ENCODE data around the gene SSH3. TPM values are rescaled to one million over a fixed set of nuclear protein-coding genes. Genes with fewer than 3 reads are reported as not detected.

Gene SSH3
- total RNA-seq, 1 donor from 2014 or later = 7.3 TPM

GRCh38 chr11:67345920-67346819, 42.8 kb downstream of the SSH3 start:
- DNase-seq (ENCODE audit: low read depth in 2 of 2) = peak; percentile 42 to 65

- no peak for DNase-seq (ENCODE audit: low read depth in 2 of 2)
Measured at GRCh38 chr11:67347964-67348749, 44.8 kb downstream of the SSH3 start.

- no peak for DNase-seq (ENCODE audit: low read depth in 2 of 2)
Measured at GRCh38 chr11:67349036-67349435, 45.7 kb downstream of the SSH3 start.

GRCh38 chr11:67349457-67349856, 46.1 kb downstream of the SSH3 start:
- DNase-seq (ENCODE audit: low read depth in 2 of 2) = no peak

- DNase-seq (ENCODE audit: low read depth in 2 of 2) = no peak
Measured at GRCh38 chr11:67349928-67350465, 46.7 kb downstream of the SSH3 start.

- peak; percentile 62 to 82 for DNase-seq (ENCODE audit: low read depth in 2 of 2)
Measured at GRCh38 chr11:67351275-67352005, 48.1 kb downstream of the SSH3 start.

- DNase-seq (ENCODE audit: low read depth in 2 of 2) = no peak
Measured at GRCh38 chr11:67352546-67353316, 49.4 kb downstream of the SSH3 start.

- peak; percentile 96 for DNase-seq (ENCODE audit: low read depth in 2 of 2)
Measured at GRCh38 chr11:67353317-67354074, 50.2 kb downstream of the SSH3 start, which contains the start of gene POLD4. POLD4 (minus strand) TSS chr11:67353546; CDS start chr11:67353399, 147 bp downstream.

GRCh38 chr11:67354075-67355022, 51.0 kb downstream of the SSH3 start:
- peak; percentile 79 to 96 for DNase-seq (ENCODE audit: low read depth in 2 of 2)

- no peak for DNase-seq (ENCODE audit: low read depth in 2 of 2)
Measured at GRCh38 chr11:67355023-67355793, 51.9 kb downstream of the SSH3 start.

GRCh38 chr11:67355794-67356386, 52.6 kb downstream of the SSH3 start:
- DNase-seq (ENCODE audit: low read depth in 2 of 2) = no peak

GRCh38 chr11:67356387-67356863, 53.1 kb downstream of the SSH3 start:
- no peak for DNase-seq (ENCODE audit: low read depth in 2 of 2)

- DNase-seq (ENCODE audit: low read depth in 2 of 2) = peak; percentile 79 to 81
Measured at GRCh38 chr11:67356864-67357561, 53.7 kb downstream of the SSH3 start.

- no peak for DNase-seq (ENCODE audit: low read depth in 2 of 2)
Measured at GRCh38 chr11:67357831-67358670, 54.7 kb downstream of the SSH3 start.

All from lung microvascular endothelial cell (primary cell).